Naive thymus-derived CD8-positive, alpha-beta T cell (primary cell): Measurements from ENCODE around the gene MYO3B. TPM values are rescaled to one million over a fixed set of nuclear protein-coding genes. Genes with fewer than 3 reads are reported as not detected.

Experiments used
- ATAC-seq, 2 donors: fragments of 150-1000 bp; cut with Tn5 transposase in 1 of 2; sonication (Bioruptor Pico), chemical (Tn5 transposase) in 1 of 2; 1 replicate in 1 of 2; 2 replicates in 1 of 2; pipeline ENCODE4 v1.10.0; 2021; ENCODE audit warnings: mild to moderate bottlenecking in 2 of 2, moderate library complexity in 2 of 2
- POLR2A ChIA-PET: fragments of 350-600 bp; sonication (Branson Sonifier 250); formaldehyde crosslinking; loops from one replicate; lab custom pipeline; 2021; ENCODE audit warnings: antibody characterized with exemption; lab: Charles Lee
- DNase-seq, 10 donors: peaks; one replicate each; pipeline versions ENCODE4 v3.0.0 to v3.0.0-alpha.2; 2020 to 2022
- H3K27ac Mint-ChIP-seq, 10 donors: one replicate each; pipeline ENCODE4 v1.8.0; 2020 to 2022; ENCODE audit warnings: mild to moderate bottlenecking in 10 of 10, mixed read lengths in 10 of 10, moderate library complexity in 4 of 10, inconsistent platforms in 1 of 10
- H3K27me3 Mint-ChIP-seq, 5 donors: one replicate each; pipeline ENCODE4 v1.8.0; 2021 to 2022; ENCODE audit warnings: mixed read lengths in 5 of 5
- H3K36me3 Mint-ChIP-seq, 3 donors: one replicate each; pipeline ENCODE4 v1.8.0; 2020 to 2022; ENCODE audit warnings: mixed read lengths in 3 of 3, mild to moderate bottlenecking in 2 of 3, inconsistent platforms in 1 of 3
- H3K4me1 Mint-ChIP-seq, 4 donors: one replicate each; pipeline ENCODE4 v1.8.0; 2021 to 2022; ENCODE audit warnings: mixed read lengths in 4 of 4
- H3K4me3 Mint-ChIP-seq, 10 donors: one replicate each; pipeline ENCODE4 v1.8.0; 2020 to 2022; ENCODE audit warnings: mild to moderate bottlenecking in 10 of 10, mixed read lengths in 10 of 10, moderate library complexity in 6 of 10, inconsistent platforms in 1 of 10
- H3K9me3 Mint-ChIP-seq, 9 donors: one replicate each; pipeline ENCODE4 v1.8.0; 2020 to 2022; ENCODE audit warnings: mixed read lengths in 9 of 9, mild to moderate bottlenecking in 3 of 9, inconsistent platforms in 1 of 9, moderate library complexity in 1 of 9
- polyA plus RNA-seq, 3 donors: library from polyadenylated mRNA; unstranded; fragments of 300-500 nt; fragmentation: Illumina TruSeq; gene quantifications; one replicate each; pipeline ENCODE4 v1.2.3, GENCODE V29; 2021
- total RNA-seq, 8 experiments: library from RNA in 2 of 8; stranded (reverse) in 2 of 8; gene quantifications; one replicate each; pipeline ENCODE4 v1.2.3 and lab custom pipeline; 2021 to 2026

Gene MYO3B
- total and polyA plus RNA-seq, 5 experiments from 2014 or later: not detected

GRCh38 chr2:170354388-170354787, 176.4 kb downstream of the MYO3B start:
- H3K9me3 Mint-ChIP-seq: no peaks in the 10 kb centered on the region
- no peaks in the 10 kb centered on the region for H3K27me3 Mint-ChIP-seq
- peak overlapping the region in 5 of 10 donors; percentile 9 to 54 (median 20) for H3K4me3 Mint-ChIP-seq
- H3K36me3 Mint-ChIP-seq: no peaks in the 10 kb centered on the region
- POLR2A ChIA-PET: interaction anchor here (0.6 kb wide), 1 partner anchor 908 kb away, joined by 5 read pairs; no protein-coding TSS in a partner anchor
- DNase-seq (no peak), ATAC-seq (no peak)
- H3K27ac Mint-ChIP-seq: peak overlapping the region in 2 of 10 donors; percentile 6 to 7
- peaks cover 7 to 20% (median 20%) of the 10 kb centered on the region in 4 donors for H3K4me1 Mint-ChIP-seq

GRCh38 chr2:170354855-170355780, 177.2 kb downstream of the MYO3B start:
- DNase-seq: peak in 3 of 10 donors; percentile 19 to 49 (median 39)
- no peaks in the 10 kb centered on the region for H3K36me3 Mint-ChIP-seq
- H3K4me3 Mint-ChIP-seq: peak overlapping the region in 6 of 10 donors; percentile 20 to 54 (median 39)
- peak in 1 of 2 donors; percentile 55 for ATAC-seq
- POLR2A ChIA-PET: interaction anchor here (0.6 kb wide), 1 partner anchor 908 kb away, joined by 5 read pairs; no protein-coding TSS in a partner anchor
- no peaks in the 10 kb centered on the region for H3K9me3 Mint-ChIP-seq
- peaks cover 7 to 20% (median 20%) of the 10 kb centered on the region in 4 donors for H3K4me1 Mint-ChIP-seq
- no peaks in the 10 kb centered on the region for H3K27me3 Mint-ChIP-seq
- H3K27ac Mint-ChIP-seq: peak overlapping the region in 7 of 10 donors; percentile 24 to 85 (median 46)

- no peak for DNase-seq
- ATAC-seq: no peak
- Mint-ChIP-seq H3K27ac (no peak overlapping the region), H3K27me3 (peaks cover 0 to 9% (median 3%) of the 10 kb centered on the region in 5 donors), H3K36me3 (no peaks in the 10 kb centered on the region), H3K4me1 (peaks cover 3 to 23% (median 19%) of the 10 kb centered on the region in 4 donors), H3K4me3 (no peak overlapping the region), H3K9me3 (no peaks in the 10 kb centered on the region)
- POLR2A ChIA-PET: no interaction called here
Measured at GRCh38 chr2:170359466-170359865, 181.5 kb downstream of the MYO3B start.

- Mint-ChIP-seq H3K4me3 (no peak overlapping the region), H3K4me1 (peaks cover 3 to 12% (median 7%) of the 10 kb centered on the region in 4 donors), H3K27me3 (peaks cover 4 to 19% (median 4%) of the 10 kb centered on the region in 5 donors), H3K9me3 (no peaks in the 10 kb centered on the region), H3K36me3 (no peaks in the 10 kb centered on the region), H3K27ac (no peak overlapping the region)
- no peak for ATAC-seq
- no peak for DNase-seq
- POLR2A ChIA-PET: no interaction called here
Measured at GRCh38 chr2:170360546-170361089, 182.7 kb downstream of the MYO3B start.

GRCh38 chr2:170361090-170361936, 183.4 kb downstream of the MYO3B start:
- H3K27me3 Mint-ChIP-seq: peaks cover 7 to 25% (median 8%) of the 10 kb centered on the region in 5 donors
- DNase-seq (peak; percentile 6 to 73 (median 45)), ATAC-seq (peak; percentile 83 to 90)
- no peaks in the 10 kb centered on the region for H3K9me3 Mint-ChIP-seq
- peak overlapping the region in 2 of 10 donors; percentile 1 to 14 for H3K4me3 Mint-ChIP-seq
- peaks cover 3 to 10% (median 6%) of the 10 kb centered on the region in 4 donors for H3K4me1 Mint-ChIP-seq
- no peak overlapping the region for H3K27ac Mint-ChIP-seq
- POLR2A ChIA-PET: no interaction called here
- no peaks in the 10 kb centered on the region for H3K36me3 Mint-ChIP-seq

- H3K4me1 Mint-ChIP-seq: peaks cover 3 to 10% (median 6%) of the 10 kb centered on the region in 4 donors
- H3K36me3 Mint-ChIP-seq: no peaks in the 10 kb centered on the region
- POLR2A ChIA-PET: no interaction called here
- H3K9me3 Mint-ChIP-seq: no peaks in the 10 kb centered on the region
- H3K4me3 Mint-ChIP-seq: no peak overlapping the region
- H3K27me3 Mint-ChIP-seq: peaks cover 7 to 36% (median 8%) of the 10 kb centered on the region in 5 donors
- no peak overlapping the region for H3K27ac Mint-ChIP-seq
- no peak for ATAC-seq
- DNase-seq: no peak
Measured at GRCh38 chr2:170362313-170362870, 184.4 kb downstream of the MYO3B start.

GRCh38 chr2:170362871-170363631, 185.1 kb downstream of the MYO3B start:
- no peak for ATAC-seq
- Mint-ChIP-seq H3K4me3 (no peak overlapping the region), H3K9me3 (no peaks in the 10 kb centered on the region), H3K36me3 (no peaks in the 10 kb centered on the region), H3K27me3 (peaks cover 7 to 40% (median 8%) of the 10 kb centered on the region in 5 donors), H3K27ac (peak overlapping the region in 1 of 10 donors; percentile 32), H3K4me1 (peaks cover 3 to 11% (median 7%) of the 10 kb centered on the region in 4 donors)
- no peak for DNase-seq
- POLR2A ChIA-PET: no interaction called here

- H3K4me1 Mint-ChIP-seq: peaks cover 5 to 18% (median 13%) of the 10 kb centered on the region in 4 donors
- POLR2A ChIA-PET: no interaction called here
- no peak for ATAC-seq
Measured at GRCh38 chr2:170365003-170365402, 187.1 kb downstream of the MYO3B start.

GRCh38 chr2:170365686-170366085, 187.7 kb downstream of the MYO3B start:
- Mint-ChIP-seq H3K27ac (no peak overlapping the region), H3K4me1 (peaks cover 8 to 23% (median 19%) of the 10 kb centered on the region in 4 donors), H3K9me3 (no peaks in the 10 kb centered on the region), H3K27me3 (peaks cover 12 to 62% (median 17%) of the 10 kb centered on the region in 5 donors), H3K36me3 (no peaks in the 10 kb centered on the region), H3K4me3 (no peak overlapping the region)
- POLR2A ChIA-PET: no interaction called here
- ATAC-seq (no peak), DNase-seq (no peak)

More at GRCh38 chr2:170365003-170365402, 187.1 kb downstream of the MYO3B start:
- Mint-ChIP-seq H3K27ac (no peak overlapping the region), H3K4me3 (no peak overlapping the region), H3K9me3 (no peaks in the 10 kb centered on the region), H3K27me3 (peaks cover 7 to 55% (median 16%) of the 10 kb centered on the region in 5 donors), H3K36me3 (no peaks in the 10 kb centered on the region)
- no peak for DNase-seq

- Mint-ChIP-seq H3K27ac (peak overlapping the region in 1 of 10 donors; percentile 51), H3K4me1 (peaks cover 13 to 32% (median 25%) of the 10 kb centered on the region in 4 donors), H3K36me3 (no peaks in the 10 kb centered on the region), H3K4me3 (no peak overlapping the region), H3K27me3 (peaks cover 22 to 76% (median 23%) of the 10 kb centered on the region in 5 donors), H3K9me3 (no peaks in the 10 kb centered on the region)
- DNase-seq (no peak), ATAC-seq (no peak)
- POLR2A ChIA-PET: no interaction called here
Measured at GRCh38 chr2:170368370-170368769, 190.4 kb downstream of the MYO3B start.

- no peak for DNase-seq
- no peak overlapping the region for H3K27ac Mint-ChIP-seq
- POLR2A ChIA-PET: interaction anchor here (0.7 kb wide), 1 partner anchor 1264 kb away, joined by 4 read pairs; no protein-coding TSS in a partner anchor
- peaks cover 22 to 84% (median 29%) of the 10 kb centered on the region in 5 donors for H3K27me3 Mint-ChIP-seq
- H3K9me3 Mint-ChIP-seq: no peaks in the 10 kb centered on the region
- H3K36me3 Mint-ChIP-seq: no peaks in the 10 kb centered on the region
- no peak overlapping the region for H3K4me3 Mint-ChIP-seq
- H3K4me1 Mint-ChIP-seq: peaks cover 13 to 32% (median 25%) of the 10 kb centered on the region in 4 donors
- ATAC-seq: no peak
Measured at GRCh38 chr2:170369228-170369627, 191.3 kb downstream of the MYO3B start.
